ENCODE data around the gene SAMD7. TPM values are rescaled to one million over a fixed set of nuclear protein-coding genes. Genes with fewer than 3 reads are reported as not detected.

The SAMD7 gene, protein sequence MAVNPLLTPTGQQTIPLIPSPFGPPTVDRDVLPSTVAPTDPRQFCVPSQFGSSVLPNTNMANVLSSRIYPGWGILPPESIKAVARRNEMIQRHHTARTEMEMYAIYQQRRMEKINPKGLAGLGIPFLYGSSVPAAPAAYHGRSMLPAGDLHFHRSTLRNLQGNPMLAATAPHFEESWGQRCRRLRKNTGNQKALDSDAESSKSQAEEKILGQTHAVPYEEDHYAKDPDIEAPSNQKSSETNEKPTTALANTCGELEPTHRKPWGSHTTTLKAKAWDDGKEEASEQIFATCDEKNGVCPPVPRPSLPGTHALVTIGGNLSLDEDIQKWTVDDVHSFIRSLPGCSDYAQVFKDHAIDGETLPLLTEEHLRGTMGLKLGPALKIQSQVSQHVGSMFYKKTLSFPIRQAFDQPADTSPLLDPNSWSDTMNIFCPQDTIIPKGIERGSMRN
- not detected in 2 replicates for total RNA-seq

DNA sequence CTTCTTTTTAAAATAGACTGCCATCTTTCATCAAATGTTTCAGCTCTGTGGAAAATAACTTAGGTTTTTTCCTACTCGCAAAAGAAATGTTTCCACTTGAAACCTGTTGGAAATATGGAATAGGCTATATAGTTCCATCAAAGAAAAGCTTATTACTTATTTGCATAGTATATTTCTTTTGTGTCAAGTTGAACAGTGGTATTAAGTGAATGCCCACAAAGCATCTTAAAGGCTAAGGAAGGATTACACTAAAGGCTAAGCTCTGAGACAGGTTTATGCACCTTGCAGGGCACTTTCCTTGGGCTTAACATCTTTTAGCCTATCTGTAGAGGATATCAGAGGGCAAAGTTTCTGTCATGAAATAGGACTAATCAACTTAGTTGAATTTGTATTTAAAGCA lies at the start of gene SAMD7:
Gene SAMD7, plus strand, starts transcription at position 301 of the 400 bp plus-strand sequence. CDS start 7,927 bp downstream, outside the sequence.

DNA sequence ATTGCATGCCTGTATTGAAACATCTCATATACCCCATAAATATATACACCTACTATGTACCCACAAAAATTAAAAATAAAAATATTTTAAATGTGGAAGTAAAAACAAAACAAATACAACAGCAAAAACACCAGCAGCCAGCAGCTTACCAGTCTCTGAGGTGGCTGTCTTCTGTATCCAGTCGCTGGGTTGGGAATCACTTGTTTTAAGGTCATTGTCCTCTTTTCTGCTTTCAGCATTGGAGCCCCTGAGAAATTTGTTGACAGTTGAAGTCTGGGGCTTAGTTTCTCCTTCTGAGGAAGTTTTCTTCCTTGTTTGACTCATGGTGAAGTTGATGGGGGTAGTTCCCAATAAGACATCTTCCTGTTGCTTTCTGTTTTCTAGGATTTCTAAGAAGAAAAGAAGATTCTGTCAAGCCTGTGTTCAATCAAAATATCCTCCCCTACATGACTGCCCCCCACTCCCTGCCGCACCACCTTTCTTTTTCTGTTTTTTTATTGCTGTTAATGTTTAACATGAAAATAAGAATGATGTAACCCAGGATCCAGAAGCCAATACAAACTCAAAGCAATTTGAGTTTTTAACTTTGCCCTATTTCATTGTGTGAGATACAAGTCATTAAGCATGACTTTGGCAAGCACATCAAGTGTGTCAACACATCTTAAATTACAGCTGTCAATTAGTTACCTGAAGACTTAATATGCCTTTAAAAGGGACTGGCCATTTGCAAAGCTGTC lies 41.7 kb upstream of the SAMD7 start, which contains the start of gene LRRC31:
Gene LRRC31, minus strand, starts transcription at position 452 of the 737 bp plus-strand sequence. Its CDS starts 128 bp downstream, at position 324.

GRCh38 chr3:169966428-169966950 lies 55.1 kb downstream of the SAMD7 start, which contains the start of gene SEC62:
Gene SEC62 (plus strand): TSS chr3:169966807. CDS start chr3:169966823, 16 bp downstream.

Other genes starting within 250 kb of the SAMD7 start
- 23.3 and 28.0 TPM in 2 replicates for gene MECOM, start 247.9 kb upstream of the SAMD7 start, total RNA-seq
- 179 and 259 TPM in 2 replicates for gene TERC, start 146.5 kb upstream of the SAMD7 start, total RNA-seq
- 4.5 and 6.4 TPM in 2 replicates for gene ACTRT3, start 142.0 kb upstream of the SAMD7 start, total RNA-seq
- gene MYNN, start 138.2 kb upstream of the SAMD7 start, total RNA-seq = 8.8 and 9.7 TPM in 2 replicates
- gene LRRIQ4, start 98.7 kb upstream of the SAMD7 start, total RNA-seq = not detected in 2 replicates
- 3.6 and 4.6 TPM in 2 replicates for gene LRRC34, start 98.7 kb upstream of the SAMD7 start, total RNA-seq
- gene LRRC31, start 41.6 kb upstream of the SAMD7 start, total RNA-seq = not detected in 2 replicates
- gene SEC62, start 55.2 kb downstream of the SAMD7 start, total RNA-seq = 32.6 and 37.0 TPM in 2 replicates
- 0.59 TPM in 1 of 2 replicates, not detected in the other for gene GPR160, start 126.4 kb downstream of the SAMD7 start, total RNA-seq